Smooth muscle cell of bladder (primary cell): ENCODE measurements around the gene OR1J2. TPM values are rescaled to one million over a fixed set of nuclear protein-coding genes. Genes with fewer than 3 reads are reported as not detected.

Source experiments
- total RNA-seq: library from RNA; depleted of rRNA; stranded (reverse); fragments of >200 nt; gene quantifications from 2 replicates; pipeline ENCODE4 v1.2.3, GENCODE V29; 2014

Gene OR1J2
- 0.14 TPM in 1 of 2 replicates, not detected in the other for total RNA-seq

GRCh38 chr9:122510502-122510901 lies at the start of gene OR1J2:
Gene OR1J2, plus strand, starts transcription at chr9:122510802. Its CDS starts 0 bp downstream, at chr9:122510802.

GRCh38 chr9:122477826-122478225 lies 32.8 kb upstream of the OR1J2 start, which contains the start of gene OR1J1:
Gene OR1J1, minus strand, starts transcription at chr9:122477926. Its CDS starts 0 bp downstream, at chr9:122477926.

GRCh38 chr9:122518841-122519240 lies 8.2 kb downstream of the OR1J2 start, which contains the start of gene OR1J4:
Gene OR1J4, plus strand, starts transcription at chr9:122519141. Its CDS starts 0 bp downstream, at chr9:122519141.

DNA sequence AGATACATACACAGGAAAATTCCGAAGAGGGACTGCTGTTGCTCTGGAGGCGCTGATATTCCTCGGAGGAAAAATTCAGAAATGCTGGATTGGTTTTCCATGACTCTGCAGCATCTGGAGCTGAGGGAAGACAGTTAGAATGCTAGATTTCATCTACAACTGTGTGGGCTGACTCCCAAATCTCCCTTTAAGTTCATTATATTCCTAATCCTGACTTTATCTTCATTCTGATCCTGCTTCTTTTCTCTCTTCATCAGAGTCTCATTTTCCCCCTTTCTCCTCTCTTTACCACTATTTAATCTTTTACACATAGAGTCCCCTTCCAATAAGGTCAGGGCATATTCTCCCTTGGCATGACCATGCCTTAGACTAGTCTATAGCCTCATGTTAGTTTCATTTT lies 16.6 kb downstream of the OR1J2 start, which contains the start of gene OR1N1:
Gene OR1N1 (minus strand): TSS at position 101 of the 400 bp plus-strand sequence. CDS start 0 bp downstream, at position 101.

DNA sequence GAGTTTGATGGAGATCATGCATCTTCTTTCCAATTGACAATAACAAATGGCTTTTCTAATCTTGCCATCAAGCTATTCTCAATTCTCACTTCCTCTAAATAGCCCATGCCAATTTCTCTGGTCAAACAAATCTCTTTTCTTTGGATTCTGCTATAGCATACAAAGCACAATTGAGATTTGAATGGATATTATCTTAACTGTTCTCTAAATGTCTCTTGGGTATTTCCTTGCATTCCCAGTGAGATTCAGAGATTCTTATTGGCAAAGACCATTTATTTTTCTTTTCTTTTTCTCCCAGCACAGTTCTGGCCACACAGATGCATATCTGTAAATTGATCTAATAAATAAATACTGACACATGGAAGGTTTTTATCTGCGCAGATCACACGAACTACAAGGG lies 42.2 kb downstream of the OR1J2 start, which contains the start of gene OR1N2:
Gene OR1N2 (plus strand): TSS at position 301 of the 400 bp plus-strand sequence. CDS start 100 bp downstream, outside the sequence.

Other genes with a start within 250 kb of the OR1J2 start
- 7.2 and 8.0 TPM in 2 replicates for gene RBM18, start 246.0 kb upstream of the OR1J2 start, total RNA-seq
- 30.1 and 34.7 TPM in 2 replicates for gene MRRF, start 245.9 kb upstream of the OR1J2 start, total RNA-seq
- gene PTGS1, start 139.8 kb upstream of the OR1J2 start, total RNA-seq: 52.2 and 54.6 TPM in 2 replicates
- gene OR1J1, start 32.9 kb upstream of the OR1J2 start, total RNA-seq: not detected in 2 replicates
- not detected in 2 replicates for gene OR1J4, start 8.3 kb downstream of the OR1J2 start, total RNA-seq
- not detected in 2 replicates for gene OR1N1, start 16.5 kb downstream of the OR1J2 start, total RNA-seq
- gene OR1N2, start 42.3 kb downstream of the OR1J2 start, total RNA-seq: not detected in 2 replicates
- not detected in 2 replicates for gene OR1L8, start 72.6 kb downstream of the OR1J2 start, total RNA-seq
- not detected in 2 replicates for gene OR1Q1, start 103.9 kb downstream of the OR1J2 start, total RNA-seq
- 0.18 TPM in 1 of 2 replicates, not detected in the other for gene OR1B1, start 146.8 kb downstream of the OR1J2 start, total RNA-seq
- gene OR1L1, start 150.9 kb downstream of the OR1J2 start, total RNA-seq: not detected in 2 replicates
- gene OR1L3, start 164.3 kb downstream of the OR1J2 start, total RNA-seq: not detected in 2 replicates
- not detected in 2 replicates for gene OR1L4, start 213.2 kb downstream of the OR1J2 start, total RNA-seq
- gene OR1L6, start 231.5 kb downstream of the OR1J2 start, total RNA-seq: not detected in 2 replicates